Uterus (tissue), 2 donors: ENCODE data around the gene ALKBH1.

Experiments
- POLR2A ChIP-seq, 2 donors: fragments of 450-650 bp; IDR thresholded peaks; one replicate each; pipeline ENCODE4 v1.6.1; 2016; ENCODE audit warnings: antibody characterized with exemption in 2 of 2, mild to moderate bottlenecking in 1 of 2, moderate library complexity in 1 of 2
- TF ChIP-seq, protein P1 (sequence below), 4 experiments: fragments of 200-600 bp in 2 of 4; fragments of 450-650 bp in 2 of 4; sonication (generic) in 2 of 4; IDR thresholded peaks; one replicate each; pipeline ENCODE4 v1.5.1; 2016 to 2019; ENCODE audit warnings: antibody characterized with exemption in 4 of 4, mild to moderate bottlenecking in 2 of 4, moderate library complexity in 1 of 4

DNA sequence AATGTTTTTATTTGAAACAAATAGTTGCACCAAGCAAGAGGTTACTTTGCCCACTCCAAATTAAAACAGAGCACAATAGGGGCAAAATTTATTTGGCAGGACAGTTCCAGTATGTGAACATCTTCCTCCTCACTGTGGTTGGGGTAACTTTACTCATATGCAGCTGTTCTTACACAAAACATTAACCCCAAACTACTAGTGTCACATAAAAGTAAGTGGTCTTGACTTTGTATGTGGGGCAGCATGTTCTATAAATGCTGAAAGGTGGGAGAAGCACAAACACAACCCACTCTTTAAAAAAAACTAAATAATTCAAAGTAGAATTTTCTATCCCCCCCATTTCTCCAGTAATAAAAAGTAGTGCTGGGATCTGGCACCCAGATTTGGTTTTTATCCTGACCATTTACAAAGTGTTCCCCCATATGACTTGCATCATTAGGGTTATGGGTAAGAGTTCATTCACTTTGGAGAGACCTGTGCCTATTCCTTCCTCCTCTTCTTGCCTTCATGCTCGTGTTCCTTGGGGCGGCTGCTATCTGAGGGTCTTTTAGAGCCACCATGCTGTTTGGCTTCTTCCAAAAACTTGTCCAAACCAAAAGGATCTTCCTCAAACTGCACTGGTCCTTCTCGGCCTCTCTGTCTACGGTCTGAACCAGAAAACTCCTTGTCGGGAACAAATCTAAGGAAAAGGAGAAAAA, 9.9 kb upstream of the ALKBH1 start:
- TF ChIP-seq, protein P1, sequence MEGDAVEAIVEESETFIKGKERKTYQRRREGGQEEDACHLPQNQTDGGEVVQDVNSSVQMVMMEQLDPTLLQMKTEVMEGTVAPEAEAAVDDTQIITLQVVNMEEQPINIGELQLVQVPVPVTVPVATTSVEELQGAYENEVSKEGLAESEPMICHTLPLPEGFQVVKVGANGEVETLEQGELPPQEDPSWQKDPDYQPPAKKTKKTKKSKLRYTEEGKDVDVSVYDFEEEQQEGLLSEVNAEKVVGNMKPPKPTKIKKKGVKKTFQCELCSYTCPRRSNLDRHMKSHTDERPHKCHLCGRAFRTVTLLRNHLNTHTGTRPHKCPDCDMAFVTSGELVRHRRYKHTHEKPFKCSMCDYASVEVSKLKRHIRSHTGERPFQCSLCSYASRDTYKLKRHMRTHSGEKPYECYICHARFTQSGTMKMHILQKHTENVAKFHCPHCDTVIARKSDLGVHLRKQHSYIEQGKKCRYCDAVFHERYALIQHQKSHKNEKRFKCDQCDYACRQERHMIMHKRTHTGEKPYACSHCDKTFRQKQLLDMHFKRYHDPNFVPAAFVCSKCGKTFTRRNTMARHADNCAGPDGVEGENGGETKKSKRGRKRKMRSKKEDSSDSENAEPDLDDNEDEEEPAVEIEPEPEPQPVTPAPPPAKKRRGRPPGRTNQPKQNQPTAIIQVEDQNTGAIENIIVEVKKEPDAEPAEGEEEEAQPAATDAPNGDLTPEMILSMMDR (IDR thresholded peaks at IDR 0.05): no peak
- TF ChIP-seq POLR2A (IDR thresholded peaks at IDR 0.05): no peak
